ENCODE measurements around the gene NLGN3.

DNA sequence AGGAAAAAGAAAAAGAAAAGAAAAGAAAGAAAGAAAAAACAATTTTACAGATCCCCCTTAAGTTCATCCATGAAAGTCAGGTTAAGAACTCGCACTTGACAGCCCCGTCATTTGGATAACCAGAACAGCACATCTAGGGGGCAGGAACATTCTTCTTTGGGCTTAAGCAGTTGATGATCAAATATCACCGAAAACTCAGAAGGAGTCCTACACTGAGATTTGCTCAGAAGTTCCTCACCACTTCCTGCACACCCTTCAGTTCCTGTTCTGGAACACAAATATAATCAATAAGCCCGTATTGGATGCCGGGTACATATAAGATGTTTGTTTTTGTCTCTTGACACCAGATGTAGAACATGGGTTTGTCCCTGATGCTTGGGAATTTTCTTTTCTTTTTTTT, 14.7 kb downstream of the NLGN3 start:
- TF ChIP-seq EZH2 (IDR thresholded peaks at IDR 0.05; ENCODE audit: borderline replicate concordance) (no peak), CTCF (IDR thresholded peaks at IDR 0.05; ENCODE audit: poor library complexity) (no peak), EZH2phosphoT487 (IDR thresholded peaks at IDR 0.05; ENCODE audit: low read depth, severe bottlenecking, unreplicated experiment) (no peak)

All from hepatocyte (in vitro differentiated cells).